Transverse colon (tissue), 4 donors: ENCODE measurements around the gene BICD1. TPM values are rescaled to one million over a fixed set of nuclear protein-coding genes. Genes with fewer than 3 reads are reported as not detected.

Source experiments
- DNase-seq: peaks from one replicate; pipeline ENCODE4 v3.0.0-alpha.2; 2019
- H3K27ac ChIP-seq, 4 donors: fragments of 200-600 bp; sonication (generic); 2 replicates each; pipeline ENCODE4 v1.5.1; 2016 to 2018; ENCODE audit warnings: inconsistent platforms in 4 of 4
- H3K27me3 ChIP-seq: fragments of 200-600 bp; sonication (generic); 2 replicates; pipeline ENCODE4 v1.5.1; 2017; ENCODE audit warnings: inconsistent platforms
- H3K36me3 ChIP-seq, 4 donors: fragments of 200-600 bp; sonication (generic); 2 replicates each; pipeline ENCODE4 v1.5.1; 2017 to 2019; ENCODE audit warnings: inconsistent platforms in 4 of 4
- H3K4me1 ChIP-seq, 4 donors: fragments of 200-600 bp; sonication (generic); 2 replicates each; pipeline ENCODE4 v1.5.1; 2017 to 2020; ENCODE audit warnings: inconsistent platforms in 4 of 4
- H3K4me3 ChIP-seq, 4 donors: fragments of 200-600 bp; sonication (generic); 1 replicate in 1 of 4; 2 replicates in 3 of 4; pipeline versions ENCODE4 v1.5.1 to v1.6.1; 2017 to 2019; ENCODE audit warnings: inconsistent platforms in 4 of 4
- H3K9me3 ChIP-seq, 2 donors: fragments of 200-600 bp; sonication (generic); 2 replicates each; pipeline ENCODE4 v1.5.1; 2017 to 2019; ENCODE audit warnings: inconsistent platforms in 2 of 2
- EP300 ChIP-seq: sonication (generic); formaldehyde crosslinking; IDR thresholded peaks from one replicate; pipeline ENCODE4 v1.6.1; 2017; ENCODE audit warnings: antibody characterized with exemption, low read depth
- POLR2A ChIP-seq: fragments of 450-650 bp; IDR thresholded peaks from one replicate; pipeline ENCODE4 v1.6.1; 2016; ENCODE audit warnings: antibody characterized with exemption, mild to moderate bottlenecking, moderate library complexity
- POLR2AphosphoS5 ChIP-seq, 3 donors: sonication (generic); formaldehyde crosslinking; IDR thresholded peaks; one replicate each; pipeline ENCODE4 v1.6.1; 2016; ENCODE audit warnings: antibody characterized with exemption in 3 of 3
- WGBS, 2 donors: methylation state at CpG; one replicate each; pipeline ENCODE4 v1.1.5; 2018; ENCODE audit warnings: low coverage in 1 of 2; 5-methylcytosine and 5-hydroxymethylcytosine counted together
- in situ Hi-C, 4 donors: fragments of 200-750 bp; cut with MboI; loops; one replicate each; pipeline versions ENCODE4 v1.15.0 to v1.15.1; 2017; ENCODE audit warnings: low sequenced_read_pairs in 3 of 4, low pct_ligation_motif_present in 1 of 4, low pct_unique_long_range_greater_than_20kb in 1 of 4
- intact Hi-C: fragments of 100-400 bp; cut with DNase I; formaldehyde crosslinking; loops from one replicate; pipeline ENCODE4 v1.15.1; 2023; ENCODE audit warnings: low total_unique reads
- total RNA-seq, 4 donors: library from RNA; depleted of rRNA; stranded (reverse); fragments of >200 nt; gene quantifications; one replicate each; pipeline ENCODE4 v1.1.0, GENCODE V29; 2016
- TF ChIP-seq, protein P1 (sequence below), 5 experiments: fragments of 200-600 bp in 3 of 5; fragments of 450-650 bp in 2 of 5; sonication (generic) in 3 of 5; IDR thresholded peaks; 1 replicate in 2 of 5; 2 replicates in 3 of 5; pipeline ENCODE4 v1.5.1; 2016 to 2017; ENCODE audit warnings: antibody characterized with exemption in 5 of 5, inconsistent platforms in 3 of 5, mild to moderate bottlenecking in 2 of 5, moderate library complexity in 1 of 5

Gene BICD1
- total RNA-seq, 4 donors from 2014 or later, result 0.75 to 27.7 (median 5.2) TPM

DNA sequence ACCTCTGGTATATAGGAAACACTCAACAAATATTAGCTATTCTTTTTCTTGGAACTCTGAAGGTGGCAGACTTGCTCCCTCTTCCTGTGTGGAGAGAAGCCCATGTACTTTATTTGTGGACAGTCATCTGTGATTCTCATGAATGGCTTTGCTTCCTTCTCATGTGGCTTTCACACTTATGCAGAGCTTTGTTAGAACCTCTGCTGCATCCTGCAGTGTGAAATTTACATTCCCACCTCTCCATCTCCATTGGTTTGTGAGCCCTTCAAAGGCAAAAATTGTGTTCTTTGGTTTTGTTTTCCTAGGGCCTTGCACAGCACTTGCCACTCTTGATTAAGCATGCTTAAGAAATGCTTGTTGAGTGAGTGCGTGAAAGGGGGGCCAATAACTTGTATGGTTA is 51.9 kb downstream of the BICD1 start:
- WGBS, 2 donors, result 83 to 100% methylated on average over 1 of the region's 1 CpG
- no peaks in the 10 kb centered on the region for H3K27me3 ChIP-seq
- in situ Hi-C loops (no loop called here), intact Hi-C loops (no loop called here)
- DNase-seq, result no peak
- H3K27ac ChIP-seq, result no peak overlapping the region
- TF ChIP-seq POLR2AphosphoS5 (IDR thresholded peaks at IDR 0.05) (no peak), EP300 (no peak), POLR2A (no peak)
- TF ChIP-seq, protein P1, sequence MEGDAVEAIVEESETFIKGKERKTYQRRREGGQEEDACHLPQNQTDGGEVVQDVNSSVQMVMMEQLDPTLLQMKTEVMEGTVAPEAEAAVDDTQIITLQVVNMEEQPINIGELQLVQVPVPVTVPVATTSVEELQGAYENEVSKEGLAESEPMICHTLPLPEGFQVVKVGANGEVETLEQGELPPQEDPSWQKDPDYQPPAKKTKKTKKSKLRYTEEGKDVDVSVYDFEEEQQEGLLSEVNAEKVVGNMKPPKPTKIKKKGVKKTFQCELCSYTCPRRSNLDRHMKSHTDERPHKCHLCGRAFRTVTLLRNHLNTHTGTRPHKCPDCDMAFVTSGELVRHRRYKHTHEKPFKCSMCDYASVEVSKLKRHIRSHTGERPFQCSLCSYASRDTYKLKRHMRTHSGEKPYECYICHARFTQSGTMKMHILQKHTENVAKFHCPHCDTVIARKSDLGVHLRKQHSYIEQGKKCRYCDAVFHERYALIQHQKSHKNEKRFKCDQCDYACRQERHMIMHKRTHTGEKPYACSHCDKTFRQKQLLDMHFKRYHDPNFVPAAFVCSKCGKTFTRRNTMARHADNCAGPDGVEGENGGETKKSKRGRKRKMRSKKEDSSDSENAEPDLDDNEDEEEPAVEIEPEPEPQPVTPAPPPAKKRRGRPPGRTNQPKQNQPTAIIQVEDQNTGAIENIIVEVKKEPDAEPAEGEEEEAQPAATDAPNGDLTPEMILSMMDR (IDR thresholded peaks at IDR 0.05), result no peak
- no peaks in the 10 kb centered on the region for H3K36me3 ChIP-seq
- H3K4me1 ChIP-seq, result no peaks in the 10 kb centered on the region
- H3K4me3 ChIP-seq, result no peak overlapping the region
- H3K9me3 ChIP-seq, result no peaks in the 10 kb centered on the region

DNA sequence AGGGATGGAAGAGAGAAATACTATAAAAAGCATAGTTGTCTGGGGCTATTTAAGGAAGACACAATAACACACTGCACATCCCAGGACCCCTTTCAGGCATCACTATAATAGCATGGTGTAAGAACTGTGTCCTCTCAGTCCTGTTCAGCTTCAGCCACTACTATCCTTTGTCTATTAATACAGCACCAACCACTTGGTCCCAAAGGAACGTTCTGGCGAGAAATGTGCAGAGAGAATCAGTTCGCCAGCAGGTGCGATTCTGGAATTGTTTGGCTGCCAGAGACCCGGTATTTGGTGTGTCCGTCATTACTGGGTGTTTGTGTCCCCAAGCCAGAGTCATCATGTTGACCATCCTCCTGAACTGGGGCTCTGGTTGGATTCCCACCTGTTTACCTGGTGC is 52.7 kb downstream of the BICD1 start:
- no peaks in the 10 kb centered on the region for H3K4me1 ChIP-seq
- no peaks in the 10 kb centered on the region for H3K27me3 ChIP-seq
- no peaks in the 10 kb centered on the region for H3K36me3 ChIP-seq
- intact Hi-C loops, result no loop called here
- no peak overlapping the region for H3K4me3 ChIP-seq
- TF ChIP-seq POLR2AphosphoS5 (IDR thresholded peaks at IDR 0.05) (no peak), EP300 (no peak), POLR2A (no peak)
- TF ChIP-seq, protein P1 (IDR thresholded peaks at IDR 0.05), result no peak
- DNase-seq, result no peak
- in situ Hi-C loops, result no loop called here
- 94 to 100% methylated on average over 1 to 6 of the region's 6 CpGs for WGBS, 2 donors
- H3K27ac ChIP-seq, result no peak overlapping the region
- no peaks in the 10 kb centered on the region for H3K9me3 ChIP-seq

DNA sequence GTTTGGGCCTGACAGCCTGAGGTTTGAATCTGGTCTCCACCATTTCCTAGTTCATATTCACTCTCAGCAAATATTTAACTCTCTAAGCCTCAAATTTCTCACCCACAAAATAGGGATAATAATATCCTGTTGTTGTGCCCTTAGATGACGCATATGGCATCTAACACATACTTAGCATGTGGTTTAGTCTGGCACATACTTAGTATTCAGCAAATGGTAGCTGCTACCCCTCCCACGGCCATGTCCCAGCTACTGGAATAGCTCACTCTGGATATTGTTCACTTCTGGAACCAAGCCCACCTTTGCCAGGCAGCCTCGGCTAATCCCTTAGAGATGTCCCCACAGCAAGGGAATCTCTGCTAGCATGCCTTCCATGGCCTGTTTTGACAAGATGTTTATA is 53.3 kb downstream of the BICD1 start:
- in situ Hi-C loops, result no loop called here
- no peak for DNase-seq

DNA sequence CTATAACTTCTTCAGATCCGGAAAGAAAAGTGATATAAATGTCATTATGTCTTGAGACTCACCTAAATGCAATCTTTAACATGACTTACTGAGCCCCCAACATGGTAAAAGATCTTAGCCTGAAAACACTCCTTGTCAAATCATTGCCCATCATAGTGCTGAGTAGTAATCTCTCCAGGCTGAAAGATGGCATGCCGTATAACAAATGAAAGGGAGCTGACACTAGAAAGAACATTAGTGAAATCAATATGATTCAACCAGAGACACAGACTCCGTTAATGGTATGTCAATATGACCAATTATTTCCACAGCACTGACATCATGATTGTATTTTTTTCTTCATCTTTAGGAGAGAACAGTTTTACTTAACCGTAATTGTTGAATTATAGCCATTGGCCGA is 54.4 kb downstream of the BICD1 start:
- H3K4me3 ChIP-seq, result no peak overlapping the region
- in situ Hi-C loops, result no loop called here
- WGBS, 2 donors, result 88 to 90% methylated on average over 5 of the region's 5 CpGs

More for the DNA sequence above, 53.3 kb downstream of the BICD1 start:
- TF ChIP-seq POLR2AphosphoS5 (IDR thresholded peaks at IDR 0.05), result no peak
- no peak for TF ChIP-seq POLR2A
- TF ChIP-seq EP300, result no peak
- TF ChIP-seq, protein P1 (IDR thresholded peaks at IDR 0.05), result no peak
- no peak overlapping the region for H3K4me3 ChIP-seq
- H3K27ac ChIP-seq, result no peak overlapping the region
- no peaks in the 10 kb centered on the region for H3K27me3 ChIP-seq
- intact Hi-C loops, result no loop called here
- whole genome bisulfite sequencing, 2 donors, result 68 to 87% methylated on average over 3 of the region's 3 CpGs
- no peaks in the 10 kb centered on the region for H3K9me3 ChIP-seq
- H3K36me3 ChIP-seq, result no peaks in the 10 kb centered on the region
- H3K4me1 ChIP-seq, result no peaks in the 10 kb centered on the region

More for the DNA sequence above, 54.4 kb downstream of the BICD1 start:
- DNase-seq, result no peak
- H3K36me3 ChIP-seq, result no peaks in the 10 kb centered on the region
- H3K27ac ChIP-seq, result no peak overlapping the region
- no peaks in the 10 kb centered on the region for H3K9me3 ChIP-seq
- TF ChIP-seq, protein P1 (IDR thresholded peaks at IDR 0.05), result no peak
- TF ChIP-seq EP300 (no peak), POLR2AphosphoS5 (IDR thresholded peaks at IDR 0.05) (no peak), POLR2A (no peak)
- intact Hi-C loops, result no loop called here
- H3K27me3 ChIP-seq, result no peaks in the 10 kb centered on the region
- H3K4me1 ChIP-seq, result no peaks in the 10 kb centered on the region
